Neuronal stem cell (in vitro differentiated cells): Measurements from ENCODE around the gene HS2ST1.
"Not testable (repeated sequence)": the region's sequence is repeated elsewhere in the genome, so short reads cannot be mapped to it uniquely, and the experiment has no call there.

Experiments used
- DNase-seq: peaks from one replicate; pipeline ENCODE4 v3.0.0-alpha.2; 2013; ENCODE audit warnings: low spot score
- H2AFZ ChIP-seq: one replicate; pipeline ENCODE4 v1.6.1; 2013; ENCODE audit warnings: mild to moderate bottlenecking, low read length, inconsistent platforms
- H2AK5ac ChIP-seq: 2 replicates; pipeline ENCODE4 v1.6.1; 2013; ENCODE audit warnings: low read depth, mild to moderate bottlenecking, inconsistent platforms, low read length, moderate library complexity, mixed read lengths
- H2BK120ac ChIP-seq: 2 replicates; pipeline ENCODE4 v1.6.1; 2013; ENCODE audit warnings: low read depth, mild to moderate bottlenecking, inconsistent platforms, low read length, moderate library complexity, mixed read lengths
- H2BK12ac ChIP-seq: one replicate; pipeline ENCODE4 v1.6.1; 2013; ENCODE audit warnings: low read length, inconsistent platforms
- H2BK15ac ChIP-seq: 2 replicates; pipeline ENCODE4 v1.6.1; 2013; ENCODE audit warnings: mild to moderate bottlenecking, low read length, inconsistent platforms, mixed read lengths
- H2BK5ac ChIP-seq: one replicate; pipeline ENCODE4 v1.6.1; 2013; ENCODE audit warnings: inconsistent platforms, mild to moderate bottlenecking, low read length, moderate library complexity
- H3K14ac ChIP-seq: one replicate; pipeline ENCODE4 v1.6.1; 2013; ENCODE audit warnings: low read length, inconsistent platforms
- H3K18ac ChIP-seq: 2 replicates; pipeline ENCODE4 v1.6.1; 2013; ENCODE audit warnings: low read length, inconsistent platforms
- H3K23ac ChIP-seq: 2 replicates; pipeline ENCODE4 v1.6.1; 2013; ENCODE audit warnings: low read depth, mild to moderate bottlenecking, mixed read lengths, low read length, inconsistent platforms; ENCODE audit not compliant: poor library complexity
- H3K27ac ChIP-seq: replicated peaks from 3 replicates; pipeline ENCODE4 v1.5.1; 2013; ENCODE audit warnings: low read length, inconsistent platforms
- H3K27me3 ChIP-seq, 3 experiments: 2 replicates each; pipeline ENCODE4 v1.6.1; 2013; ENCODE audit warnings: low read length in 3 of 3, mild to moderate bottlenecking in 2 of 3, inconsistent platforms in 1 of 3, low read depth in 1 of 3, mixed read lengths in 1 of 3, moderate library complexity in 1 of 3; ENCODE audit not compliant: control insufficient read depth in 3 of 3, insufficient read depth in 3 of 3
- H3K36me3 ChIP-seq, 2 donors: replicated peaks in 1 of 2; 2 replicates each; pipeline ENCODE4 v1.6.1; 2013; ENCODE audit warnings: low read length in 2 of 2; ENCODE audit not compliant: control insufficient read depth in 2 of 2, insufficient read depth in 2 of 2
- H3K4ac ChIP-seq: 2 replicates; pipeline ENCODE4 v1.6.1; 2013; ENCODE audit warnings: inconsistent platforms, mild to moderate bottlenecking, low read length, moderate library complexity
- H3K4me1 ChIP-seq, 2 donors: 1 replicate in 1 of 2; 2 replicates in 1 of 2; pipeline ENCODE4 v1.6.1; 2013; ENCODE audit warnings: low read length in 2 of 2, low read depth in 1 of 2; ENCODE audit not compliant: control insufficient read depth in 2 of 2, insufficient read depth in 1 of 2
- H3K4me2 ChIP-seq: one replicate; pipeline ENCODE4 v1.6.1; 2013; ENCODE audit warnings: mild to moderate bottlenecking, low read length, inconsistent platforms; ENCODE audit not compliant: insufficient read depth, poor library complexity, severe bottlenecking
- H3K4me3 ChIP-seq, 2 donors: 2 replicates each; pipeline ENCODE4 v1.5.1; 2013; ENCODE audit warnings: low read length in 2 of 2, mild to moderate bottlenecking in 2 of 2, inconsistent platforms in 1 of 2, moderate library complexity in 1 of 2
- H3K79me1 ChIP-seq: one replicate; pipeline ENCODE4 v1.6.1; 2013; ENCODE audit warnings: low read depth, mild to moderate bottlenecking, inconsistent platforms, low read length, moderate library complexity
- H3K9ac ChIP-seq: one replicate; pipeline ENCODE4 v1.6.1; 2013; ENCODE audit warnings: mild to moderate bottlenecking, low read depth, low read length, inconsistent platforms; ENCODE audit not compliant: poor library complexity
- H3K9me3 ChIP-seq, 2 donors: replicated peaks in 1 of 2; 2 replicates each; pipeline versions ENCODE3 to v1.6.1; 2013; ENCODE audit warnings: low read length in 2 of 2, mild to moderate bottlenecking in 2 of 2, inconsistent platforms in 1 of 2, low read depth in 1 of 2, mixed read lengths in 1 of 2, moderate library complexity in 1 of 2; ENCODE audit not compliant: control insufficient read depth in 2 of 2, insufficient read depth in 1 of 2
- H4K8ac ChIP-seq: one replicate; pipeline ENCODE4 v1.6.1; 2013; ENCODE audit warnings: low read depth, mild to moderate bottlenecking, inconsistent platforms, low read length, moderate library complexity
- H4K91ac ChIP-seq: one replicate; pipeline ENCODE4 v1.6.1; 2013; ENCODE audit warnings: low read length, low read depth, mild to moderate bottlenecking, inconsistent platforms; ENCODE audit not compliant: poor library complexity
- WGBS, 2 donors: extraction: QIAGEN DNeasy Blood & Tissue Kit; methylation state at CpG; one replicate each; pipeline ENCODE4 v1.1.7; 2013; ENCODE audit warnings: missing lambda C conversion rate in 2 of 2, mixed read lengths in 1 of 2; ENCODE audit not compliant: insufficient read length in 2 of 2, insufficient replicate concordance in 1 of 2; ENCODE audit errors: extremely low coverage in 2 of 2; 5-methylcytosine and 5-hydroxymethylcytosine counted together

HS2ST1 gene

GRCh38 chr1:86887479-86888162 lies 26.8 kb upstream of the HS2ST1 start:
- H3K27me3 ChIP-seq = no peaks in the 10 kb centered on the region
- H3K4me1 ChIP-seq = no peaks in the 10 kb centered on the region
- H2BK120ac ChIP-seq = no peak overlapping the region
- H2AFZ ChIP-seq = no peak overlapping the region
- no peak for DNase-seq
- H4K8ac ChIP-seq = no peak overlapping the region
- WGBS, 2 donors = no CpG with 5 or more reads among the region's 5 CpGs
- peaks cover 1% of the 10 kb centered on the region for H3K79me1 ChIP-seq
- no peak overlapping the region for H2BK15ac ChIP-seq
- no peak overlapping the region for H3K27ac ChIP-seq
- no peak overlapping the region for H3K4me2 ChIP-seq
- no peak overlapping the region for H2BK5ac ChIP-seq
- no peak overlapping the region for H4K91ac ChIP-seq
- peaks cover 0 to 32% of the 10 kb centered on the region in 2 donors for H3K36me3 ChIP-seq
- H3K4me3 ChIP-seq = no peak overlapping the region
- H3K18ac ChIP-seq = no peak overlapping the region
- H3K9ac ChIP-seq = no peak overlapping the region
- no peak overlapping the region for H3K14ac ChIP-seq
- H2BK12ac ChIP-seq = no peak overlapping the region
- no peak overlapping the region for H3K4ac ChIP-seq
- H3K9me3 ChIP-seq = peaks cover 0 to 3% of the 10 kb centered on the region in 2 donors
- no peak overlapping the region for H3K23ac ChIP-seq
- no peak overlapping the region for H2AK5ac ChIP-seq

GRCh38 chr1:86888327-86888726 lies 26.1 kb upstream of the HS2ST1 start:
- Histone ChIP-seq H3K9me3 (peaks cover 0 to 3% of the 10 kb centered on the region in 2 donors), H2BK15ac (no peak overlapping the region), H3K36me3 (peaks cover 0 to 33% of the 10 kb centered on the region in 2 donors), H3K4me1 (no peaks in the 10 kb centered on the region), H4K91ac (no peak overlapping the region), H3K27me3 (no peaks in the 10 kb centered on the region), H3K23ac (no peak overlapping the region), H3K18ac (no peak overlapping the region), H3K4me3 (no peak overlapping the region), H2BK12ac (no peak overlapping the region), H3K9ac (no peak overlapping the region), H2BK5ac (no peak overlapping the region), H3K4me2 (no peak overlapping the region), H3K27ac (no peak overlapping the region), H2AFZ (no peak overlapping the region), H3K79me1 (peaks cover 1% of the 10 kb centered on the region), H3K14ac (no peak overlapping the region), H2AK5ac (no peak overlapping the region), H2BK120ac (no peak overlapping the region), H3K4ac (no peak overlapping the region), H4K8ac (no peak overlapping the region)
- no peak for DNase-seq
- WGBS, 2 donors = no CpG with 5 or more reads among the region's 5 CpGs

- H4K8ac ChIP-seq, H2BK120ac ChIP-seq, DNase-seq, H4K91ac ChIP-seq, H3K4me2 ChIP-seq, H2BK15ac ChIP-seq, H3K4ac ChIP-seq, H3K4me1 ChIP-seq, H3K14ac ChIP-seq, H3K27me3 ChIP-seq, H3K79me1 ChIP-seq, H3K4me3 ChIP-seq, H3K18ac ChIP-seq, H3K27ac ChIP-seq, H2BK12ac ChIP-seq, H3K23ac ChIP-seq, H3K9ac ChIP-seq, H2AFZ ChIP-seq, H2BK5ac ChIP-seq, H2AK5ac ChIP-seq: not testable (repeated sequence)
- H3K9me3 ChIP-seq = peaks cover 1 to 25% of the 10 kb centered on the region in 2 donors
- peaks cover 5 to 66% of the 10 kb centered on the region in 2 donors for H3K36me3 ChIP-seq
- WGBS, 2 donors = no CpG with 5 or more reads among the region's 33 CpGs
Measured at GRCh38 chr1:86899401-86899800, 15.0 kb upstream of the HS2ST1 start.

- DNase-seq = no peak
- Histone ChIP-seq H2BK120ac (no peak overlapping the region), H3K9ac (no peak overlapping the region), H3K36me3 (peaks cover 2 to 74% of the 10 kb centered on the region in 2 donors), H3K4ac (no peak overlapping the region), H3K27ac (no peak overlapping the region), H2AK5ac (no peak overlapping the region), H2AFZ (no peak overlapping the region), H3K14ac (no peak overlapping the region), H3K9me3 (peaks cover 0 to 20% of the 10 kb centered on the region in 2 donors), H4K8ac (no peak overlapping the region), H3K23ac (no peak overlapping the region), H2BK15ac (no peak overlapping the region), H4K91ac (no peak overlapping the region), H3K79me1 (peaks cover 2% of the 10 kb centered on the region), H3K4me2 (no peak overlapping the region), H3K4me1 (no peaks in the 10 kb centered on the region), H3K4me3 (no peak overlapping the region), H3K27me3 (no peaks in the 10 kb centered on the region), H2BK5ac (no peak overlapping the region), H2BK12ac (no peak overlapping the region), H3K18ac (no peak overlapping the region)
- no CpG with 5 or more reads among the region's 1 CpG for WGBS, 2 donors
Measured at GRCh38 chr1:86905875-86906274, 8.6 kb upstream of the HS2ST1 start.
